ENCODE results near the gene HPCAL4. TPM values are rescaled to one million over a fixed set of nuclear protein-coding genes. Genes with fewer than 3 reads are reported as not detected.

The HPCAL4 gene
- total RNA-seq, 4 donors from 2014 or later: 0.55 TPM; not detected in 3

DNA sequence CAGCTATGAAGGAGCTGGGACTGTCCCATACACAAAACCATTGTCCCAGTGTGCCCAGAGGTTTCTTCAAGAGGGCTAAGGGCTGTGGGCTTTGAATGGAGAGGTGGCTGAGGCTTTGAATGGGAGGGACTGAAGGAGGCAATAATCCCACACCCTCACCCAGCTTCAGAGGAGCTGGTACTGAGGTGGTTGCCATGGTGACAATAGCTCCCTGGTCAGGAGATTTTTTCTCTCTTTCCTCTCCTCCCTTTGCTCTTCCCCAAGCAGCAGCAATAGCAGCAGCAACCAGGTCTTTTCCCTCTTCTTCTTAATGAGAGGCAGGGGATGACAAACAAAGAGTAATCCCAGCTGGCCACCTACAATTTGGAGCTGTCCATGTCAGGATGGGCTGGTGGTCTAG, 1.6 kb downstream of the HPCAL4 start:
- TF ChIP-seq, protein P1, sequence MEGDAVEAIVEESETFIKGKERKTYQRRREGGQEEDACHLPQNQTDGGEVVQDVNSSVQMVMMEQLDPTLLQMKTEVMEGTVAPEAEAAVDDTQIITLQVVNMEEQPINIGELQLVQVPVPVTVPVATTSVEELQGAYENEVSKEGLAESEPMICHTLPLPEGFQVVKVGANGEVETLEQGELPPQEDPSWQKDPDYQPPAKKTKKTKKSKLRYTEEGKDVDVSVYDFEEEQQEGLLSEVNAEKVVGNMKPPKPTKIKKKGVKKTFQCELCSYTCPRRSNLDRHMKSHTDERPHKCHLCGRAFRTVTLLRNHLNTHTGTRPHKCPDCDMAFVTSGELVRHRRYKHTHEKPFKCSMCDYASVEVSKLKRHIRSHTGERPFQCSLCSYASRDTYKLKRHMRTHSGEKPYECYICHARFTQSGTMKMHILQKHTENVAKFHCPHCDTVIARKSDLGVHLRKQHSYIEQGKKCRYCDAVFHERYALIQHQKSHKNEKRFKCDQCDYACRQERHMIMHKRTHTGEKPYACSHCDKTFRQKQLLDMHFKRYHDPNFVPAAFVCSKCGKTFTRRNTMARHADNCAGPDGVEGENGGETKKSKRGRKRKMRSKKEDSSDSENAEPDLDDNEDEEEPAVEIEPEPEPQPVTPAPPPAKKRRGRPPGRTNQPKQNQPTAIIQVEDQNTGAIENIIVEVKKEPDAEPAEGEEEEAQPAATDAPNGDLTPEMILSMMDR (IDR thresholded peaks at IDR 0.05): no peak
- TF ChIP-seq EP300 (IDR thresholded peaks at IDR 0.05) (no peak), POLR2AphosphoS5 (IDR thresholded peaks at IDR 0.05) (no peak), POLR2A (IDR thresholded peaks at IDR 0.05) (no peak)
- H3K9me3 ChIP-seq: no peaks in the 10 kb centered on the region
- no peak for DNase-seq (ENCODE audit: low spot score in 2 of 2)
- H3K27me3 ChIP-seq: peaks cover 84% of the 10 kb centered on the region
- H3K4me3 ChIP-seq: no peak overlapping the region
- peaks cover 19% of the 10 kb centered on the region for H3K4me1 ChIP-seq
- H3K27ac ChIP-seq: no peak overlapping the region
- H3K36me3 ChIP-seq: no peaks in the 10 kb centered on the region

DNA sequence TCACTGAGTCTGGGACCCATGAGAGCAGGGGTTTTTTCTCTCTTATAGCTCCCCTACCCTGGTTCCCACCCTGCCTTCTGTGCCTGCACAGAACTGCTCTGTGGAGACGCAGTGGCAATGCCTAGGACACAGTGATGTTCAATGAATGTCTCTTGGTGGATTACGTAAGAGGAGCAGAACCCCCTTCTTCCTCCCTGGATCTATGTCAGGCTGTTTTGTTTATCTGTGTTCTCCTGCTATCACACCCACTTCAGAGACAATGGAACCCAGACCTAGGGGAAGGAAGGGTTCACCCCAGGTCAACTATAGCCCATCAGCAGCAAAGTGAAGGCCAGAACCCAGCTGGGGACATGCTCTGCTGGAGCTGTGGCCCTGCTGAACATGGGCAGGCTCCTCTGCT, 2.0 kb downstream of the HPCAL4 start:
- H3K4me1 ChIP-seq: peaks cover 19% of the 10 kb centered on the region
- H3K4me3 ChIP-seq: no peak overlapping the region
- no peaks in the 10 kb centered on the region for H3K36me3 ChIP-seq
- WGBS: 69% methylated on average over 2 of the region's 2 CpGs
- no peak for TF ChIP-seq EP300 (IDR thresholded peaks at IDR 0.05)
- no peak for TF ChIP-seq POLR2AphosphoS5 (IDR thresholded peaks at IDR 0.05)
- no peak for TF ChIP-seq POLR2A (IDR thresholded peaks at IDR 0.05)
- TF ChIP-seq, protein P1 (IDR thresholded peaks at IDR 0.05): no peak
- no peak for DNase-seq (ENCODE audit: low spot score in 2 of 2)
- H3K9me3 ChIP-seq: no peaks in the 10 kb centered on the region
- peaks cover 88% of the 10 kb centered on the region for H3K27me3 ChIP-seq
- no peak overlapping the region for H3K27ac ChIP-seq

DNA sequence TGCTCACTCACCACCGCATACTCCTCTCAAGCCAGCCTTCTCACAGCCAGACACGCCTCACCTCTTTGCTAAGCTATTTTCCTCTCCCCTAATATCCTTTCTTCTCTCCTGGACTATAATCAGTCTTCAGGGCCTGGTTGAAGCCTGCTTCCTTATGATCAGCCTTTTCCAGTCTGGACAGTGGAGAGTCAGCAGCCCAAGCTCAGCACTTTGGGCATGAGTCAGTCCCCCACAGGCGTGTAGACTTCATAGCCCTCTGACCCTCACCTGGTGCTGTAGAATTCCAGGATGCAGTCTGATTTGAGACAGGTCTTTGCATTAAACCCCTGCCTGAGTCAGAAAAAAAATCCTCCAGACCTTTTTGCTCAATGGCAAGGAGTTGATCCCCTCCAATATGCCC, 2.5 kb downstream of the HPCAL4 start:
- DNase-seq (ENCODE audit: low spot score in 2 of 2): no peak
- no peaks in the 10 kb centered on the region for H3K9me3 ChIP-seq
- H3K27ac ChIP-seq: no peak overlapping the region
- H3K4me3 ChIP-seq: no peak overlapping the region
- H3K36me3 ChIP-seq: no peaks in the 10 kb centered on the region
- peaks cover 92% of the 10 kb centered on the region for H3K27me3 ChIP-seq
- peaks cover 23% of the 10 kb centered on the region for H3K4me1 ChIP-seq
- TF ChIP-seq, protein P1 (IDR thresholded peaks at IDR 0.05): no peak
- TF ChIP-seq POLR2A (IDR thresholded peaks at IDR 0.05) (no peak), POLR2AphosphoS5 (IDR thresholded peaks at IDR 0.05) (no peak), EP300 (IDR thresholded peaks at IDR 0.05) (no peak)
- WGBS: 71% methylated on average over 3 of the region's 3 CpGs

DNA sequence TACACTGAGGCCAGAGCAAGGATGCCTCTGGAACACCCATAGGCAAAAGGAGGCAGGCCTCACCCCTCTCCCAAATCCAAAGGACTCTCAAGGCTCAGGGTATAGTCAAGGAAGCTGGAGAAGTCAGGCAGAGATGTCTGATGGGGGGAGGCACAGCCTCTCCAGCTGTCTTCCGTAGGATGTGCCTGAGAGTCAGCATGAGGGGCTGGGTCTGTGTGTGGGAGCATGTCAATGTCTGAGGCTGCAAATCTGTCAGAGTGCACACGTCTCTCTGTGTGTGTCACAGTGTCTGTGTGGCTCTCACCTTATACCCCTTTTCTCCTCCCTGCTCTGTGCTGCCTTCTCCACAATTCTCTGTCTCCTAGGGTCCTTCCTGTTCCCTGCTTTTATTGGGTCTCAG, 4.0 kb downstream of the HPCAL4 start:
- peaks cover 22% of the 10 kb centered on the region for H3K4me1 ChIP-seq
- H3K4me3 ChIP-seq: no peak overlapping the region
- WGBS: 72% methylated on average over 2 of the region's 2 CpGs
- TF ChIP-seq POLR2A (IDR thresholded peaks at IDR 0.05) (no peak), EP300 (IDR thresholded peaks at IDR 0.05) (no peak), POLR2AphosphoS5 (IDR thresholded peaks at IDR 0.05) (no peak)
- TF ChIP-seq, protein P1 (IDR thresholded peaks at IDR 0.05): no peak
- peaks cover 93% of the 10 kb centered on the region for H3K27me3 ChIP-seq
- no peak for DNase-seq (ENCODE audit: low spot score in 2 of 2)
- H3K9me3 ChIP-seq: no peaks in the 10 kb centered on the region
- H3K36me3 ChIP-seq: no peaks in the 10 kb centered on the region
- no peak overlapping the region for H3K27ac ChIP-seq

DNA sequence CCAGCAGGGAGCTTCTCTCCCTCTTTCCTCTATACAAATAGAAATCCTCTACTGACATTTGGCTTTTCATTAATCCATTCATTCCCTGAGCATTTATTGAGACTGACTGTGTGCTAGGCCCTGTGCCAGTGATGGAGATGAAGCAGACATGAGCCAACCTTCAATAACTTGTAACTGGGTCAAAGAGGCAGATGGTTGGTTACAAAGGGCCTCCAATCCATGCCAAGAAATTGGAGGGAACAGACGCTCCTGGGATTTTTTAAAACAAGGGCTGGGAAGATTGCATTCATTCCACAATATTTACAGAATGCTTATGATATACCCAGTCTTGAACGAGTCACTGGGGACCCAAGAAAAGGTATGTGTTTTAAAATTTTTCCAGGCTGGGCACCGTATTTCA, 6.2 kb downstream of the HPCAL4 start:
- no peaks in the 10 kb centered on the region for H3K36me3 ChIP-seq
- DNase-seq (ENCODE audit: low spot score in 2 of 2): no peak
- H3K27ac ChIP-seq: no peak overlapping the region
- no peaks in the 10 kb centered on the region for H3K9me3 ChIP-seq
- 89% methylated on average over 3 of the region's 3 CpGs for WGBS
- no peak overlapping the region for H3K4me3 ChIP-seq
- H3K27me3 ChIP-seq: peaks cover 89% of the 10 kb centered on the region
- peaks cover 6% of the 10 kb centered on the region for H3K4me1 ChIP-seq
- TF ChIP-seq EP300 (IDR thresholded peaks at IDR 0.05): no peak
- no peak for TF ChIP-seq POLR2AphosphoS5 (IDR thresholded peaks at IDR 0.05)
- TF ChIP-seq POLR2A (IDR thresholded peaks at IDR 0.05): no peak

DNA sequence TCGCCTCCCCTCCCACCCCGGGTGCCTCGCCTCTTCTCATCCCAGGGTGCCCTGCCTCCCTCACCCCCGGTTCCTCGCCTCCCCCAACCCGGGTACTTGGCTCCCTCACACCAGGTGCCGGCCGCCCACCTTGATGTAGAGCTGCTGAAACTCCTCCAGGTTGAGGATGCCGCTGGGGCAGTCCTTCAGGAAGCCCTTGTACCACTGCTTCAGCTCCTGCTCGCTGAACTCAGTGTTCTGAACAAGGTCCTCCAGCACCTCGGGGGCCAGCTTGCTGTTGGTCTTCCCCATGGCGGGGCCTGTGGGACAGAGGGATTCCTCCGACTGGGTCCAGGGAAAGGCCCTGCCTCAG, 6.9 kb downstream of the HPCAL4 start:
- Histone ChIP-seq H3K4me3 (peak overlapping the region; percentile 30), H3K36me3 (no peaks in the 10 kb centered on the region), H3K27me3 (peaks cover 88% of the 10 kb centered on the region), H3K4me1 (peaks cover 6% of the 10 kb centered on the region), H3K9me3 (no peaks in the 10 kb centered on the region), H3K27ac (no peak overlapping the region)
- TF ChIP-seq POLR2A (IDR thresholded peaks at IDR 0.05) (no peak), EP300 (IDR thresholded peaks at IDR 0.05) (no peak), POLR2AphosphoS5 (IDR thresholded peaks at IDR 0.05) (no peak)
- TF ChIP-seq, protein P1 (IDR thresholded peaks at IDR 0.05): no peak
- 64% methylated on average over 10 of the region's 13 CpGs for WGBS
- no peak for DNase-seq (ENCODE audit: low spot score in 2 of 2)

Data from suprapubic skin (tissue), 4 donors.